Fibroblast of lung (primary cell): ENCODE results near the gene PROX2. TPM values are rescaled to one million over a fixed set of nuclear protein-coding genes. Genes with fewer than 3 reads are reported as not detected.

ENCODE experiments used
- DNase-seq, 2 donors: peaks; one replicate each; pipeline versions ENCODE4 v3.0.0 to v3.0.0-alpha.2; 2010; ENCODE audit warnings: low read depth in 2 of 2
- H2AFZ ChIP-seq: 2 replicates; pipeline ENCODE4 v1.5.1; 2012; ENCODE audit warnings: low read length, control low read depth, inconsistent platforms
- H3K27ac ChIP-seq: 2 replicates; pipeline ENCODE4 v1.5.1; 2011; ENCODE audit warnings: low read length, control low read depth; ENCODE audit not compliant: insufficient read depth
- H3K27me3 ChIP-seq: 2 replicates; pipeline ENCODE4 v1.5.1; 2011; ENCODE audit warnings: mild to moderate bottlenecking, low read length; ENCODE audit not compliant: control insufficient read depth, insufficient read depth
- H3K36me3 ChIP-seq: 2 replicates; pipeline ENCODE4 v1.5.1; 2011; ENCODE audit warnings: low read length; ENCODE audit not compliant: control insufficient read depth, insufficient read depth
- H3K4me1 ChIP-seq: 2 replicates; pipeline ENCODE4 v1.5.1; 2011; ENCODE audit warnings: low read length; ENCODE audit not compliant: control insufficient read depth, insufficient read depth; ENCODE audit errors: extremely low read depth
- H3K4me2 ChIP-seq: 2 replicates; pipeline ENCODE4 v1.5.1; 2011; ENCODE audit warnings: low read length, control low read depth; ENCODE audit not compliant: insufficient read depth; ENCODE audit errors: extremely low read depth
- H3K4me3 ChIP-seq, 4 experiments: fragments of 200-600 bp in 1 of 4; sonication (generic) in 1 of 4; replicated peaks in 1 of 4; 2 replicates each; pipeline ENCODE4 v1.5.1; 2011 to 2016; ENCODE audit warnings: low read length in 4 of 4, low read depth in 3 of 4, mild to moderate bottlenecking in 3 of 4, control low read depth in 2 of 4, inconsistent platforms in 1 of 4, mixed read lengths in 1 of 4; ENCODE audit not compliant: insufficient read depth in 1 of 4; ENCODE audit errors: control extremely low read depth in 1 of 4
- H3K79me2 ChIP-seq: 2 replicates; pipeline ENCODE4 v1.5.1; 2012; ENCODE audit warnings: mild to moderate bottlenecking, low read length, inconsistent platforms; ENCODE audit not compliant: control insufficient read depth, insufficient read depth
- H3K9ac ChIP-seq: 2 replicates; pipeline ENCODE4 v1.5.1; 2011; ENCODE audit warnings: mild to moderate bottlenecking, low read length, control low read depth; ENCODE audit not compliant: insufficient read depth
- H3K9me3 ChIP-seq: 2 replicates; pipeline ENCODE4 v1.5.1; 2012; ENCODE audit warnings: low read depth, low read length; ENCODE audit not compliant: control insufficient read depth, insufficient read depth
- H4K20me1 ChIP-seq: 2 replicates; pipeline ENCODE4 v1.5.1; 2011; ENCODE audit warnings: low read length; ENCODE audit not compliant: control insufficient read depth, insufficient read depth; ENCODE audit errors: extremely low read depth
- EZH2 ChIP-seq: IDR thresholded peaks from 2 replicates; pipeline ENCODE4 v1.5.1; 2012; ENCODE audit warnings: low read length, control low read depth, mild to moderate bottlenecking; ENCODE audit errors: missing control alignments
- polyA plus RNA-seq, 2 donors: library from polyadenylated mRNA; depleted of rRNA in 1 of 2; stranded (reverse) in 1 of 2; unstranded in 1 of 2; fragments of >200 nt; gene quantifications; 2 replicates each; pipeline ENCODE4 v1.2.1, GENCODE V29; 2011 to 2012; ENCODE audit warnings: missing spikeins in 1 of 2
- total RNA-seq: library from RNA; depleted of rRNA; stranded (reverse); fragments of >200 nt; gene quantifications from 2 replicates; pipeline ENCODE4 v1.2.1, GENCODE V29; 2014
- TF ChIP-seq, protein P1 (sequence below), 2 donors: IDR thresholded peaks in 1 of 2; conservative IDR thresholded peaks in 1 of 2; 1 replicate in 1 of 2; 2 replicates in 1 of 2; pipeline ENCODE4 v1.5.1; 2011 to 2012; ENCODE audit warnings: low read length in 2 of 2, control low read depth in 1 of 2, inconsistent platforms in 1 of 2, low read depth in 1 of 2, mild to moderate bottlenecking in 1 of 2

PROX2 gene
- total and polyA plus RNA-seq, 2 donors (not counting 1 experiment from before 2014, with no cell fraction given) = 0.01 TPM; not detected in 1

DNA sequence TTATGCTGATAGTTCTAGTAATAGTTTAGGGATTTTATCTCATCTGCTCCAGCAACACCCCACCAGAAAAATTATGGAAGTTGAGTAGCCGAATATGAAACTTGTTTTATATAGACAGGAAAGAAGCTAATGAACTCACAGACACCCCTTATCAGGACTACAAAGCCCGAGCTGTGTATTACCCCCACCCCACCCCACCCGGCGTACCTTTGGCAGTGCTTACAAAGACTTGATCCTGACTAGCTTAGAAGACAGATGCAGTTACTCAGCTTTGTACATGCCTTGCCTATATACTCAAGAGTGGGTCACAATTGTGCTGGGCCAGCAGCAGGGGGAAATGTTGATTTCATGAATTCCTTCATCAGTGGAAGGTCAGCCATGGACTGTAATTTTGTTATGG is 22.4 kb downstream of the PROX2 start:
- DNase-seq = no peak
- Histone ChIP-seq H3K27ac (peak overlapping the region; percentile 86), H3K4me1 (peaks cover 15% of the 10 kb centered on the region), H3K4me2 (peak overlapping the region; percentile 77), H3K27me3 (no peaks in the 10 kb centered on the region), H3K79me2 (no peaks in the 10 kb centered on the region), H3K9ac (no peak overlapping the region), H3K36me3 (no peaks in the 10 kb centered on the region), H2AFZ (no peak overlapping the region), H4K20me1 (no peaks in the 10 kb centered on the region), H3K4me3 (no peak overlapping the region), H3K9me3 (no peaks in the 10 kb centered on the region)
- TF ChIP-seq, protein P1, sequence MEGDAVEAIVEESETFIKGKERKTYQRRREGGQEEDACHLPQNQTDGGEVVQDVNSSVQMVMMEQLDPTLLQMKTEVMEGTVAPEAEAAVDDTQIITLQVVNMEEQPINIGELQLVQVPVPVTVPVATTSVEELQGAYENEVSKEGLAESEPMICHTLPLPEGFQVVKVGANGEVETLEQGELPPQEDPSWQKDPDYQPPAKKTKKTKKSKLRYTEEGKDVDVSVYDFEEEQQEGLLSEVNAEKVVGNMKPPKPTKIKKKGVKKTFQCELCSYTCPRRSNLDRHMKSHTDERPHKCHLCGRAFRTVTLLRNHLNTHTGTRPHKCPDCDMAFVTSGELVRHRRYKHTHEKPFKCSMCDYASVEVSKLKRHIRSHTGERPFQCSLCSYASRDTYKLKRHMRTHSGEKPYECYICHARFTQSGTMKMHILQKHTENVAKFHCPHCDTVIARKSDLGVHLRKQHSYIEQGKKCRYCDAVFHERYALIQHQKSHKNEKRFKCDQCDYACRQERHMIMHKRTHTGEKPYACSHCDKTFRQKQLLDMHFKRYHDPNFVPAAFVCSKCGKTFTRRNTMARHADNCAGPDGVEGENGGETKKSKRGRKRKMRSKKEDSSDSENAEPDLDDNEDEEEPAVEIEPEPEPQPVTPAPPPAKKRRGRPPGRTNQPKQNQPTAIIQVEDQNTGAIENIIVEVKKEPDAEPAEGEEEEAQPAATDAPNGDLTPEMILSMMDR (conservative IDR thresholded peaks at IDR 0.05 in 1 of 2, IDR thresholded peaks at IDR 0.05 in 1 of 2; ENCODE audit: low read depth in 1 of 2, low read length in 2 of 2) = no peak
- TF ChIP-seq EZH2 = no peak

DNA sequence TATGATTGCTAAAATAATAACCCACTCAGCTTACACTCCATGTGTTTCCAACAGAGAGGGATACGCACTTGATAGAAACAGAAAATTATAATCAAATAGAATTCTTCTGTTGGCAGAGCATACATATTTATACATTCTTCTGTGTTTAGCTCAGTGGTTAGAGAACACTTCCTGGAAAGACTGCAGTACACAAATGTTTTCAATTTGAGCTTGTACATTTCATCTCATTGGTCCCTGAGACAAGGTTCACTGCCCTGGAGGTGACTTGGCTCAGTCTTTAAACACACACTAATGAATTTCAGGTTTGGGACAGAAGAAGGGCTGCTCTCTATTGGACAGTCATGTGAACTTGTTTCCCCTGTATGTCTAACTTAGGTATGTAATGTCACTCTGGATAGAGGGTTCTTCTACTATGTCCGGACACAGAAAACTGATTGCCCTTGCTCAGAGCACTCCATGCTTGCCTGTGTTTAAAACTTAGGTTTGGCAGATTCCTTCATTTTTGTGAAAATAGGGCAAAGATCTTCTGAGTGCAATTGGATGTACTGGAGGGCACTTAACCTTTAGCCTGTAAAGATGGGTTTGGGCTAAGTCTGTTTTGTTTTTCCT is 22.9 kb downstream of the PROX2 start:
- Histone ChIP-seq H3K79me2 (no peaks in the 10 kb centered on the region), H3K36me3 (no peaks in the 10 kb centered on the region), H2AFZ (no peak overlapping the region), H4K20me1 (no peaks in the 10 kb centered on the region), H3K9ac (no peak overlapping the region), H3K9me3 (no peaks in the 10 kb centered on the region), H3K27me3 (no peaks in the 10 kb centered on the region), H3K4me1 (peaks cover 19% of the 10 kb centered on the region), H3K4me3 (peak overlapping the region in 1 of 4 experiments; percentile 1), H3K4me2 (peak overlapping the region; percentile 74), H3K27ac (peak overlapping the region; percentile 86)
- DNase-seq = peak; percentile 55 to 82
- no peak for TF ChIP-seq EZH2
- TF ChIP-seq, protein P1 (conservative IDR thresholded peaks at IDR 0.05 in 1 of 2, IDR thresholded peaks at IDR 0.05 in 1 of 2; ENCODE audit: low read depth in 1 of 2, low read length in 2 of 2) = no peak

DNA sequence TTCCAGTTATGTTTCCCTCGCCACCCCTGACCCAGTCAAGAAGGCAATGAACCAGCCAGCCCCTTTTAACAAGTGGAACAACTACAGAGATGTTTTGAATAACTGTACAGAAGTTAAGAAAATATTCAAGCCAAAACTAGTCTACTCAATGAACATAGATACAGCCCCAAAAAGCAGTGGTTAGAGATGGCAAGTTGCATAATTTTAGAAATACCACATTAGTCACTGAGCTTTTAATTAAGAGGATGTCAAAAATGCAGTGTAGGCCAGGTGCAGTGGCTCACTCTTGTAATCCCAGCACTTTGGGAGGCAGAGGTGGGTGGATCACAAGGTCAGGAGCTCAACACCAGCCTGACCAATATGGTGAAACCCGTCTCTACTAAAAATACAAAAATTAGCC is 27.2 kb downstream of the PROX2 start:
- no peak overlapping the region for H2AFZ ChIP-seq
- no peaks in the 10 kb centered on the region for H3K27me3 ChIP-seq
- H4K20me1 ChIP-seq = no peaks in the 10 kb centered on the region
- no peak overlapping the region for H3K4me3 ChIP-seq
- H3K36me3 ChIP-seq = no peaks in the 10 kb centered on the region
- H3K9ac ChIP-seq = no peak overlapping the region
- H3K4me2 ChIP-seq = no peak overlapping the region
- no peaks in the 10 kb centered on the region for H3K79me2 ChIP-seq
- H3K4me1 ChIP-seq = peaks cover 32% of the 10 kb centered on the region
- peak in 1 of 2 donors; percentile 30 for DNase-seq
- no peak for TF ChIP-seq EZH2
- TF ChIP-seq, protein P1 (conservative IDR thresholded peaks at IDR 0.05 in 1 of 2, IDR thresholded peaks at IDR 0.05 in 1 of 2; ENCODE audit: low read depth in 1 of 2, low read length in 2 of 2) = no peak
- H3K9me3 ChIP-seq = no peaks in the 10 kb centered on the region
- H3K27ac ChIP-seq = no peak overlapping the region
